Endothelial cell of umbilical vein (primary cell): ENCODE results near the gene GPNMB. TPM values are rescaled to one million over a fixed set of nuclear protein-coding genes. Genes with fewer than 3 reads are reported as not detected.

Source experiments
- BruUV-seq: library from RNA; stranded (reverse); fragments of 400-500 nt; replicated peaks from 2 replicates; lab custom pipeline; 2021; lab: Mats Ljungman, UMichigan
- CTCF ChIA-PET: fragments of 300-600, 350-600 bp; sonication (Branson Sonifier 250); formaldehyde crosslinking; loops from one replicate; lab custom pipeline; 2021; ENCODE audit warnings: antibody characterized with exemption, inconsistent platforms; lab: Charles Lee
- POLR2A ChIA-PET: fragments of 300-600, 350-600 bp; sonication (Branson Sonifier 250); formaldehyde crosslinking; loops from one replicate; lab custom pipeline; 2021; ENCODE audit warnings: antibody characterized with exemption, inconsistent platforms; lab: Charles Lee
- DNase-seq: peaks from one replicate; pipeline ENCODE4 v3.0.0-alpha.2; 2011; ENCODE audit warnings: low read depth, low spot score
- FAIRE-seq: peaks from 2 replicates; lab custom pipeline; 2011; peaks lifted over from hg19 to GRCh38; lab: Jason Lieb, UNC
- H2AFZ ChIP-seq: 2 replicates; pipeline ENCODE4 v1.6.0; 2012; ENCODE audit warnings: low read depth, low read length, control low read depth, inconsistent platforms
- H3K27ac ChIP-seq: 2 replicates; pipeline ENCODE4 v1.5.1; 2011; ENCODE audit warnings: low read depth, mild to moderate bottlenecking, control low read depth, low read length, moderate library complexity; ENCODE audit not compliant: insufficient read depth
- H3K27me3 ChIP-seq, 2 experiments: 2 replicates each; pipeline versions ENCODE4 v1.6.0 to v1.6.1; 2011; ENCODE audit warnings: low read length in 2 of 2, mixed read lengths in 1 of 2; ENCODE audit not compliant: control insufficient read depth in 2 of 2, insufficient read depth in 2 of 2
- H3K36me3 ChIP-seq, 2 experiments: 2 replicates in 1 of 2; 3 replicates in 1 of 2; pipeline ENCODE4 v1.5.1; 2011; ENCODE audit warnings: low read length in 2 of 2, mild to moderate bottlenecking in 1 of 2, moderate library complexity in 1 of 2; ENCODE audit not compliant: control insufficient read depth in 2 of 2, insufficient read depth in 2 of 2; ENCODE audit errors: extremely low read depth in 1 of 2
- H3K4me1 ChIP-seq: 3 replicates; pipeline ENCODE4 v1.5.1; 2011; ENCODE audit warnings: mild to moderate bottlenecking, low read length; ENCODE audit not compliant: control insufficient read depth, insufficient read depth; ENCODE audit errors: extremely low read depth
- H3K4me2 ChIP-seq: 2 replicates; pipeline ENCODE4 v1.6.1; 2011; ENCODE audit warnings: low read length, control low read depth, mixed read lengths; ENCODE audit not compliant: insufficient read depth
- H3K4me3 ChIP-seq, 3 experiments: fragments of 200-600 bp in 1 of 3; sonication (generic), shearing (Covaris generic) in 1 of 3; replicated peaks in 1 of 3; 2 replicates each; pipeline ENCODE4 v1.5.1; 2011 to 2016; ENCODE audit warnings: control low read depth in 3 of 3, low read length in 3 of 3, mild to moderate bottlenecking in 2 of 3, inconsistent platforms in 1 of 3, low read depth in 1 of 3, moderate library complexity in 1 of 3; ENCODE audit not compliant: insufficient read depth in 1 of 3
- H3K79me2 ChIP-seq: 2 replicates; pipeline ENCODE4 v1.6.0; 2012; ENCODE audit warnings: low read length, inconsistent platforms; ENCODE audit not compliant: control insufficient read depth, insufficient read depth
- H3K9ac ChIP-seq: replicated peaks from 2 replicates; pipeline ENCODE3; 2011; ENCODE audit warnings: low read length, control low read depth; ENCODE audit not compliant: insufficient read depth; ENCODE audit errors: extremely low read depth
- H3K9me1 ChIP-seq: replicated peaks from 3 replicates; pipeline ENCODE4 v1.6.0; 2011; ENCODE audit warnings: mild to moderate bottlenecking, low read length; ENCODE audit not compliant: control insufficient read depth, insufficient read depth; ENCODE audit errors: extremely low read depth
- H3K9me3 ChIP-seq: replicated peaks from 2 replicates; pipeline ENCODE4 v1.5.1; 2012; ENCODE audit warnings: low read length, inconsistent platforms; ENCODE audit not compliant: control insufficient read depth, insufficient read depth
- H4K20me1 ChIP-seq: replicated peaks from 2 replicates; pipeline ENCODE3; 2011; ENCODE audit warnings: mild to moderate bottlenecking, low read length; ENCODE audit not compliant: control insufficient read depth, insufficient read depth; ENCODE audit errors: extremely low read depth
- CTCF ChIP-seq, 2 donors: IDR thresholded peaks; 1 replicate in 1 of 2; 2 replicates in 1 of 2; pipeline ENCODE4 v1.5.1; 2011; ENCODE audit warnings: low read length in 2 of 2, mild to moderate bottlenecking in 2 of 2, moderate library complexity in 2 of 2, control low read depth in 1 of 2, inconsistent platforms in 1 of 2, low read depth in 1 of 2; ENCODE audit not compliant: insufficient read depth in 1 of 2; ENCODE audit errors: extremely low read depth in 1 of 2
- EZH2 ChIP-seq: IDR thresholded peaks from 2 replicates; pipeline ENCODE4 v1.6.1; 2012; ENCODE audit warnings: borderline replicate concordance, low read depth, mild to moderate bottlenecking, moderate library complexity, low read length, inconsistent platforms; ENCODE audit not compliant: severe bottlenecking
- FOS ChIP-seq: IDR thresholded peaks from 2 replicates; pipeline ENCODE4 v1.6.1; 2011; ENCODE audit warnings: mild to moderate bottlenecking, low read length, moderate library complexity, borderline replicate concordance; ENCODE audit not compliant: insufficient read depth
- GATA2 ChIP-seq: IDR thresholded peaks from 2 replicates; pipeline ENCODE4 v1.7.0; 2011; ENCODE audit warnings: low read depth, mild to moderate bottlenecking, moderate library complexity, mixed read lengths, low read length; ENCODE audit not compliant: insufficient read length, insufficient read depth
- JUN ChIP-seq: IDR thresholded peaks from 2 replicates; pipeline ENCODE4 v1.6.1; 2011; ENCODE audit warnings: borderline replicate concordance, low read depth; ENCODE audit not compliant: insufficient read length, insufficient read depth
- MAX ChIP-seq: IDR thresholded peaks from 2 replicates; pipeline ENCODE4 v1.6.1; 2011; ENCODE audit not compliant: insufficient read depth, insufficient read length
- MYC ChIP-seq: IDR thresholded peaks from one replicate; pipeline ENCODE4 v1.6.1; 2011; ENCODE audit warnings: mild to moderate bottlenecking, low read depth, low read length
- POLR2A ChIP-seq: IDR thresholded peaks from 2 replicates; pipeline ENCODE4 v1.6.1; 2012; ENCODE audit warnings: low read depth, mild to moderate bottlenecking, control low read depth, low read length
- POLR2AphosphoS5 ChIP-seq: IDR thresholded peaks from 2 replicates; pipeline ENCODE4 v1.6.1; 2012; ENCODE audit warnings: low read depth, mild to moderate bottlenecking, control low read depth, low read length, moderate library complexity; ENCODE audit not compliant: insufficient read depth
- dilution Hi-C: fragments of 300-500 bp; cut with MboI; formaldehyde crosslinking; loops from one replicate; pipeline ENCODE4 v1.15.0; 2019; ENCODE audit warnings: low sequenced_read_pairs; ENCODE audit not compliant: extremely low pct_ligation_motif_present
- intact Hi-C: fragments of 100-400 bp; cut with micrococcal nuclease; formaldehyde crosslinking; loops from one replicate; pipeline ENCODE4 v1.10.0; 2022
- polyA plus RNA-seq, 4 experiments: library from polyadenylated mRNA; depleted of rRNA in 3 of 4; stranded (reverse) in 3 of 4; unstranded in 1 of 4; fragments of >200 nt; gene quantifications; 2 replicates each; pipeline versions ENCODE4 v1.2.1 to v1.2.3, GENCODE V29; 2011 to 2012; ENCODE audit warnings: missing spikeins in 1 of 4
- total RNA-seq: library from RNA; stranded (reverse); gene quantifications from 2 replicates; pipeline ENCODE4 v1.2.3, GENCODE V29; 2021

The GPNMB gene
- total and polyA plus RNA-seq, 2 donors (not counting 3 experiments of a cell fraction or from before 2014, with no cell fraction given) = 0.29 to 0.33 TPM

GRCh38 chr7:23273141-23273599 lies 26.6 kb downstream of the GPNMB start:
- no peaks in the 10 kb centered on the region for H3K36me3 ChIP-seq
- H3K4me1 ChIP-seq = peaks cover 9% of the 10 kb centered on the region
- TF ChIP-seq JUN = no peak
- peak; percentile 69 for TF ChIP-seq POLR2AphosphoS5
- TF ChIP-seq FOS = peak; percentile 79
- TF ChIP-seq MAX = no peak
- TF ChIP-seq EZH2 = no peak
- peak; percentile 89 to 95 for TF ChIP-seq CTCF (IDR thresholded peaks at IDR 0.05; ENCODE audit: extremely low read depth in 1 of 2, insufficient read depth in 1 of 2, low read depth in 1 of 2, low read length in 2 of 2)
- no peak for TF ChIP-seq MYC
- peak; percentile 75 for TF ChIP-seq GATA2
- no peak for TF ChIP-seq POLR2A
- H3K27me3 ChIP-seq = no peaks in the 10 kb centered on the region
- no TSS peak for BruUV-seq
- peak; percentile 92 for DNase-seq
- peak overlapping the region in 1 of 3 experiments; percentile 7 for H3K4me3 ChIP-seq
- dilution Hi-C loops (no loop called here), intact Hi-C loops (loop anchor here (1.0 to 2.0 kb wide), 6 partner anchors 190 to 440 kb away; no protein-coding TSS in a partner anchor)
- ChIA-PET CTCF (interaction anchor here (0.6 to 7.5 kb wide), 51 partner anchors 9 to 695 kb away, joined by 3 to 88 read pairs (median 5); partner anchors contain the start of genes IGF2BP3, MALSU1 and STK31), POLR2A (interaction anchor here (0.6 to 1.0 kb wide), 2 partner anchors 190 to 270 kb away, joined by 4 to 5 read pairs; no protein-coding TSS in a partner anchor)
- H2AFZ ChIP-seq = peak overlapping the region; percentile 50
- H3K27ac ChIP-seq = peak overlapping the region; percentile 42
- peak; percentile 95 for FAIRE-seq
- H3K9ac ChIP-seq = peak overlapping the region; percentile 13
- H3K79me2 ChIP-seq = no peaks in the 10 kb centered on the region
- H3K9me1 ChIP-seq = no peaks in the 10 kb centered on the region
- H4K20me1 ChIP-seq = no peaks in the 10 kb centered on the region
- no peaks in the 10 kb centered on the region for H3K9me3 ChIP-seq
- H3K4me2 ChIP-seq = peak overlapping the region; percentile 76
